ENCODE data around the gene HOXC6. TPM values are rescaled to one million over a fixed set of nuclear protein-coding genes. Genes with fewer than 3 reads are reported as not detected.

The HOXC6 gene
- total and polyA plus RNA-seq, 2 of the 8 experiments (the other 6 are each of a cell fraction or from before 2014, with no cell fraction given): not detected

DNA sequence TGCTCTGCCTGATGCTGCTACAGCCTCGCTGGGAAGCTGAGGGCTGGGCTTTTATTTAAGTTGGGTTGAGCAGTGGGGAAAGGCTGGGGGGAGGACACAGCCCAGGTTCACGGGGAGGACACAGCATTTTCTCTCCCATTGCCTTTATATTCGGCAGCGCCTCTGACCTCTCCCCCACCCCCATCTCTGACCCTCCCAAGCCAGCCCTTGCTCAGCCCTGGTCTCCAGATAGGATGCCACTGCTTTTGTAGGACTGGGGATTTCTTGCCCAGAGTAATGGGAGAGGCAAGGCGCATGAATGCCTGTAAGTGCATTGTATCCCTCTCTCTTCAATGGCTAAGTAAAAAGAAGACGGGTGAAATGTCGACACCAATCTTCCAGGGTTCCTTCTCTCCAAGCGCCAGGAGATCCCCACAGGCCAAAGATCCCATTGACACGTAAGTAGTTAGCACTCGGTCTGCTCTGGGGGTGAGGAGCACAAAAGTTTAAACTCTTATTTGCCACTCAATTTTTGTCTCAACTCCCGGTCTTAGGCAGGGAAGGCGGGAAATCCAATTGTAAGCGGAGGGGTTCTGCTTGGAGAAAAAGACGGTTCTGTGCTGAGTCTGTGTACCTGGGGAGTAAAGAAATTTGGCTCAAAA, 30.0 kb downstream of the HOXC6 start (continued):
- no peak for TF ChIP-seq CHD7 (IDR thresholded peaks at IDR 0.05; ENCODE audit: insufficient replicate concordance, low read length)
- TF ChIP-seq SIX5 (IDR thresholded peaks at IDR 0.05; ENCODE audit: low read depth, low read length): no peak
- TF ChIP-seq RFX5 (IDR thresholded peaks at IDR 0.05; ENCODE audit: borderline replicate concordance, low read depth, low read length): no peak
- TF ChIP-seq TCF12 (IDR thresholded peaks at IDR 0.05; ENCODE audit: low read depth, low read length): no peak
- no peak for TF ChIP-seq MAFK (IDR thresholded peaks at IDR 0.05; ENCODE audit: low read depth, low read length)
- no peak for TF ChIP-seq RAD21 (IDR thresholded peaks at IDR 0.05 in 1 of 2, conservative IDR thresholded peaks at IDR 0.05 in 1 of 2; ENCODE audit: low read depth in 2 of 2, low read length in 2 of 2)
- no peak for TF ChIP-seq SP2 (IDR thresholded peaks at IDR 0.05; ENCODE audit: low read length)
- no peak for TF ChIP-seq SIRT6 (IDR thresholded peaks at IDR 0.05; ENCODE audit: low read length)
- TF ChIP-seq SUZ12 (IDR thresholded peaks at IDR 0.05; ENCODE audit: low read length): peak; percentile 88; the same call in 1 of the 2 replicates
- TF ChIP-seq POLR2A (IDR thresholded peaks at IDR 0.05; ENCODE audit: control extremely low read depth in 1 of 2, low read depth in 2 of 2, low read length in 2 of 2): no peak
- TF ChIP-seq SAP30 (IDR thresholded peaks at IDR 0.05; ENCODE audit: insufficient read depth, insufficient replicate concordance, low read length): no peak
- no peak for TF ChIP-seq SP1 (IDR thresholded peaks at IDR 0.05; ENCODE audit: low read depth, low read length)

All from H1 (cell line).